Activated naive CD8-positive, alpha-beta T cell treated with anti-CD3 and anti-CD28 coated beads, Interleukin-2, amount 50 U/mL, for 16 hours (primary cell): ENCODE measurements around the gene AP5Z1.

Experiments used
- DNase-seq: peaks from one replicate; pipeline ENCODE4 v3.0.0-alpha.2; 2020; ENCODE audit warnings: low read depth, low spot score

AP5Z1 gene

GRCh38 chr7:4745265-4745919 lies 30.0 kb upstream of the AP5Z1 start:
- DNase-seq = no peak

GRCh38 chr7:4745971-4746919 lies 29.2 kb upstream of the AP5Z1 start:
- no peak for DNase-seq

DNA sequence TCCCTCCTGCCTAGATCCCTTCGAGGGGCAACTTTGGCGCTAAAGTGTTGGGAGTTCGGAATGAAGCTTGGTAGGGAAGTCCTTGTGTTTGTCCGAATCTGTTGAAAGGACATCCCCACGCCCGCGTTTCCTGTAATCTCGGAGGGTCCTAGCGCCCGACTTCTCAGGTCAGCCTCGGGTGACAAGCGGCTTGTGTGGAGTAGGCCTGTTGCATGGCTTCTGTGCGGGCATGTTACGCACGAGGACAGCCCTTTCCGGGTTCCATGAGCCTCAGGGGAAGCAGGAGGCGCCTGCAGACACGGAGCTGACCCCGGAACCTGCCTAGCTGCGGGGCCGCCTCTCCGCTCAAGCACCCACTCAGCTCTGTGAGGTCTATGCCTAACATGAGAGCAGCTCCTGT lies 28.4 kb upstream of the AP5Z1 start:
- DNase-seq = no peak

DNA sequence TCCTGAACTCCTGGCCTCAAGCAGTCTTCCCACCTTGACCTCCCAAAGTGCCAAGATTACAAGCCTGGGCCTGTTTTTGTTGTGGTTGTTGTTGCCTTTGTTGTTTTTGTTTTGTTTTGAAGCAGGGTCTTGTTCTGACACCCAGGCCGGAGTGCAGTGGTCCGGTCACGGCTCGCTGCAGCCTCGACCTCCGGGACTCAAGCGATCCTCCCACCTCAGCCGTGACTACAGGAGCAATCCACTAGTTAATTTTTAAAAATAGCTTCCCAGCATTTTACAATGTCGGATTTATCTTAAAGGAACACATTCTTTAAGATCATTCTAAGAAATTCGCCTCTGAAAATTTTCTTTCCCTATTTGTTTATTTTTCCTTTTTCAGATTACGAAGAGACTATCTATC lies 27.7 kb upstream of the AP5Z1 start:
- DNase-seq = no peak

- no peak for DNase-seq
Observed at GRCh38 chr7:4748231-4748681, 27.2 kb upstream of the AP5Z1 start.

- no peak for DNase-seq
Observed at GRCh38 chr7:4749363-4749762, 26.1 kb upstream of the AP5Z1 start.

DNA sequence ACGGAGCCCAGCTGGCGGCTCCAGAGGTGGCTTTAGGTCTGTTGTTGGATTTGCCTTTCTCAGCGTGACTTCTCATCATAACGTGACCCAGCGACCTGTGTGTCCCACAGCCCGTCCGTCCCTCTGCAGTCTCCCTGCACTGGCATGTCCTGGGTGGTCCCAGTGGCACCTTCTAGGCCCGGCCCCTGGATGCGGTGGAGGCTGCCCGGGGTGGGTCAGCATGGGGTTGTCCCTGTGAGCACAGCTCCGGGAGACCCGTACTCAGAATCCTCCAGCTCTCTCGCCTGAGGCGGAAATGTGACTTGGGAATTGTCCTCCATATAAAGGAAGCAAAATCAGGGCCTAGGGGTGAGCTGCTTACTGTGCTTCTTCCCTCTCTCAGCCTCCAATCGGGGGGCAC lies 25.6 kb upstream of the AP5Z1 start:
- DNase-seq = no peak

DNA sequence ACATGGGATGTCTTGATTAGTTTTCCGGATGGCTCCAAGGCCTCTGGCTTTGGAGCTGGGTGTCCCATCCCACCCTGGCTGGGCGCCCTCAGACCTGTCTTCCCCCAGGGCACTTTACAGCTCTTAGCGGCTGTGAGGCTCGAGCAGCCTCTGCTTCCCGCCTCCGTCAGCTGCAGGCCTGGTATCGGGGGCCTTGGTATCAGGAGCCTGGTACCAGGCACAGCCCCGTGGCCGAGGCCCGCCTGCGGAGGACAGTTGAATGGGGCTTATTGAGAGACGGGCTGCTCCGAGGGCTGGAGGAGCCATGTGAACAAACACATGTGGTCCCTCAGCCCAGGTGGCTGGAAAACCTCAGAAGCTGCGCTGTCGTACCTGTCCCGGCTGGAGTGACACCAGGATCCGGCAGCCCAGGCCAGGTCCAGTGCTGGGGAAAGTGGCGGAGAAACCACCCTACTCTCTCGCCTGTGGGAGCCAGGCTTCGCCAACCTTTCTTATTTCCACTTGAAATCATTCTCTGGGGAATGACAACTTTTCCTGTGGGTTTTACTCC lies 23.9 kb upstream of the AP5Z1 start:
- no peak for DNase-seq

DNA sequence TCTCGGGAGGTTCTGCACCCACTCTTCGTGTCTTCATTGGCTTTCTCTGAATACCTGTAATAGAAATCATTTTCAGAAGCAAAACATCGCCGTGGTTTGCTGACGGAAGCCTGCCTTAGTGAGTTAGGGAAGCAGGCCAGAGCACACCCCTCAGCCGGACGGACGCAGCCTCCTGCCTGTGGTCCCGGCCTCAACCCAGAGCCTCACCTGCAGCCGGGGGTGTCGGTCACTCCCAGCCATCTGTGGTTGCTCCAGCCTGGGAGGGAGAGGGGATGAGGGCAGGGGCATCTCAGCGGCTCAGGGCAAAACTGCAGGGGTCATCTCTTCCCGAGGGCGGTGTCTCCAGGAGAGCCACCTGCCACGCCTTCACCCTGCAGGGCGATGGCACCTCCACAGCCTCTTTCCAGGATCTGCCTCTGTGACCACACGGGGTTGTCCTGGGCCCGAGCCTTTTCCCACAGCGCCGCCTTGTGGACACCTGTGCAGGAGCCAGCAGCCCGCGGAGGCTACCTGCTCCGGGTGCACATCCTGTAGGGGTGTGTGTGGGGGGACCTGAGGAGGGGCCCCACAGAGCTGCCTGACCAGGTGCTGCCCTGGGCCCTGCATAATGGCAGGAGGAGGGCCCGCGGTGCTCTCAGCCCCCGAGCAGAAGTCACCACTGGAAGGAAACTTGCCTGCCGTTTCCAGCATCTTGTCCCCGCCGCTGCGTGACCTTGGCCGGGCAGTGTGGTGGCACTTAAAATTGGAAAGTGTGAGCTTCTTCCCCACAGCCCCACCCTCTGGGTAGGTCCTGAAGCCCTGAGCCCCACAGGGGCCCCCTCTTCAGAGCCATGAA lies 21.6 kb upstream of the AP5Z1 start:
- DNase-seq = peak; percentile 68

- no peak for DNase-seq
Observed at GRCh38 chr7:4754433-4755010, 20.9 kb upstream of the AP5Z1 start.

- no peak for DNase-seq
Observed at GRCh38 chr7:4755045-4755444, 20.4 kb upstream of the AP5Z1 start.

- no peak for DNase-seq
Observed at GRCh38 chr7:4758111-4758510, 17.3 kb upstream of the AP5Z1 start.

DNA sequence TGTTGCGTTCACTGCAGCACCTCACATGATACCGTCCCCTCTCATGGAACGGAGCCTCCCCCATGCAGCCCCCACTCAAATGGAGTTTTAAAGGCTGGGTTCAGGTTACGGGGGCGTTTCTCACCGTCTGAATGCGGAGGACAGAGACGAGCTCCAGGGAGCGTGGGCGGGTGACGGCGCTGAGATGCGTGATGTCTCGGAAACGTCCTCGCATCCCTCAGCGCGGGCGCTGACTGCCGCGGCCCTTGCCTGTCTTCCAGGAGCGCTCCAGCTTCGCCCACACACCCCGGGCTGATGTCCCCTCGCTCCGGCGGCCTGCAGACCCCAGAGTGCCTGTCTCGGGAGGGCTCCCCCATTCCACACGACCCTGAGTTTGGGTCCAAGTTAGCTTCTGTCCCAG lies 16.6 kb upstream of the AP5Z1 start:
- no peak for DNase-seq

DNA sequence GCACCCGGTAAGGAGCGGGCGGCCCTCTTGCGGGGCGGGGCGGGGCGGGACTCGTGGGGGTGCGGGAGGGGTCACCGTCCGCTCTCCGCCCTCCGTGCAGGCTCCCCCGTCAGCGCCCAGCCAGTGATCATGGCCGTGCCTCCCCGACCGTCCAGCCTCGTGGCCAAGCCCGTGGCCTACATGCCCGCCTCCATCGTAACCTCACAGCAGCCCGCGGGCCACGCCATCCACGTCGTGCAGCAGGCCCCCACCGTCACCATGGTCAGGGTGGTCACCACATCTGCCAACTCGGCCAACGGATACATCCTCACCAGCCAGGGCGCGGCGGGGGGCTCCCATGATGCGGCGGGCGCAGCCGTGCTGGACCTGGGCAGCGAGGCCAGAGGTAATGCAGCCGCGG lies 16.2 kb upstream of the AP5Z1 start:
- no peak for DNase-seq

DNA sequence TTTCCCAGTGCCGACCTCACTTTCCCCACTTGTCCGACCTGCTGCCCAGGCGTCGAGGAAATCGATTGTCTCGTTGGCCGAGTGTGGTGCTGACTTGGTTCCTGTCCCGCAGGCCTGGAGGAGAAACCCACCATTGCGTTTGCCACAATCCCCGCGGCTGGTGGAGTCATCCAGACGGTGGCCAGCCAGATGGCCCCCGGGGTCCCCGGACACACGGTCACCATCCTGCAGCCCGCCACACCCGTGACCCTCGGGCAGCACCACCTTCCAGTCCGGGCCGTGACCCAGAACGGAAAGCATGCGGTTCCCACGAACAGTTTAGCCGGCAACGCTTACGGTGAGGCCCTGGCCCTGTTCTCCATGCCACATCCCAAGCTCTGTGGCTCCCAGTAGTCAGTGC lies 14.5 kb upstream of the AP5Z1 start:
- no peak for DNase-seq

- DNase-seq = no peak
Observed at GRCh38 chr7:4762121-4763055, 13.0 kb upstream of the AP5Z1 start.

DNA sequence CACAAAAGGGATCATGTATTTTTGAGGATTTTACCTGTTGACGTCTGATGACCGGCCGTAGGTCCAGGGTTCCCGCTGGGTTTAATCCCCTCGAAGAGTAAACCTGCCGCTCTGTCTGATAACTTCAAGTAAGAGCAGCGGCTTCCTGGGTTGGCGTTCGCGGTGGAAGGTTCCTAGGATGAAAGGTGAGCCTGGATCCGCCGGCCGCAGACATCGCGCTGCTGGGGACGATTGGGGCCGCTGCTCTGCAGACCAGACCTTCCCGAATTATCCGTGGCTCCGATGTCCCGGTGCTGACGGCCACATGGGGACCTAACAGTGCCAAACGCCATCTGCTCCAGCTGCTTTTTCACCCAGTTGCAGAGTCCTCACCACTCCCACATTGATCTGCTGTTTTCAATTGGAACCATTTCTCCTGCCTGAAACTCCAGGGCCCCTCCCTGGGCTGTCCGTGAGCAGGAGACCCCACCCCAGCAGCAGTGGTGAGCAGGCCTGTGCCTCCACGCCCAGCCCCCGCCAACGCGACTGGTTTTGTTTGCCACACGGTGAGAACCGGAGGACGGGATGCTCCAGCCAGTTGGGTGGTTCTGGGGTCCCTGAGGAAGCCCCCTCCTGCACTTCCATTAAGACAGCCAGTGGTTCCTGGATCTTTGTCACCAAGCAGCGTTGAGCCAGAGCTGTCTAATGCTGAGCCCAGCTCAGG lies 12.2 kb upstream of the AP5Z1 start:
- DNase-seq = no peak

DNA sequence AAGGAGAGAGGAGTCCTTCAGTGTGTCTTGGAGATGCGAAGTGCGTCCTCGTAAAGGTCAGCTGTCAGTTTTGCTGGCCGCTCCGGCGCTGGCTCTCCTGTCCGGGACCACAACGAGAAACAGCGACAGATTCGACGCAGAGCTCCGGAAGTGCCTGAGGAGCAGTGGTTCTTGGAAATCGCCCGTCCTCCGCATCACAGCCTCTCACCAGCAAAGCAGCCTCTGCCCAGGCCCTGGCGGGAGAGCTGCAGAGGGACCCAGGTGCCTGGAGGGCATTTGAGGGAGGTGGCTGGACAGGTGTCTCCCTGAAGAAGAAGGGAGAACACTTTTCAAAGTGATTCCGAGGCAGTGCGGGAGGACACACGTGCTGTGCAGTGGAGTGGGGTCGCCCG lies 11.6 kb upstream of the AP5Z1 start:
- DNase-seq = no peak

DNA sequence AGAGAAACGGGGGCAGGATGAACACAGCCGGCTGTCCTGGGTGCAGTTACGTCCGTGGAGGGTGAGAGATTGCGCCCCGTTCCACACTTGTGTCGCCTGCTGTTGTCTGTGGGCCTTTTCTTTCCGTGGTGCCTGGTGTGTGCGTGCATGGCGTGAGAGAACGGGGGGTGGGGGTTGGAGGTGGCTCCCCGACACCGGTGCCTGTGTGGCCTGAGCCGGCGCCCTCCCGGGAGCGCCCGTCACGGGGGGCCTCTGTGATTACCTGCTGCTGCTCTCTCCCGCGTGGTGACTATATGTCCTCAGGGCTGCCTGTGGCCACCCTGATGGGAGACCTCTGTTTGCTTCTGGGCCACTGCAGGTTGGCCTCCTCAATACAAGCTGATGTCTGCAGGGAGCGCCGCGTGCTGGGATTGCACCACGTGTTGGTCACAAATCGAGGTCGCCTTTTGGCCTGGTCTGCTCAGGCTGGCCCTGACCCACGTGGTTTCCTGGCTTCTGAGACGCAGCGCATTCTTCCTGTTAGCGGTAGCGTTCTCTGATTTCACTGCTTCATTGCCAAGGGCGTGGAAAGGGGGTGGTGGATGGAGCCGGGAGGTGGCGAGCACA lies 10.9 kb upstream of the AP5Z1 start:
- DNase-seq = no peak
